CD4-positive, alpha-beta T cell treated with Interleukin-4 for 1 hour (primary cell): Measurements from ENCODE around the gene GRIK3.

Experiments
- DNase-seq, 2 donors: peaks; one replicate each; pipeline ENCODE4 v3.0.0-alpha.2; 2020 to 2022

Gene GRIK3

GRCh38 chr1:36975642-36976041 lies 58.7 kb downstream of the GRIK3 start:
- DNase-seq = no peak

GRCh38 chr1:36973056-36973455 lies 61.3 kb downstream of the GRIK3 start:
- no peak for DNase-seq

- no peak for DNase-seq
These were observed 62.3 kb downstream of the GRIK3 start for GRCh38 chr1:36971852-36972618.

- no peak for DNase-seq
These were observed 65.6 kb downstream of the GRIK3 start for GRCh38 chr1:36968730-36969129.

GRCh38 chr1:36966242-36966641 lies 68.1 kb downstream of the GRIK3 start:
- no peak for DNase-seq

GRCh38 chr1:36965275-36966159 lies 68.8 kb downstream of the GRIK3 start:
- no peak for DNase-seq

GRCh38 chr1:36964830-36965229 lies 69.5 kb downstream of the GRIK3 start:
- no peak for DNase-seq

- no peak for DNase-seq
These were observed 71.3 kb downstream of the GRIK3 start for GRCh38 chr1:36963006-36963405.

- no peak for DNase-seq
These were observed 73.2 kb downstream of the GRIK3 start for GRCh38 chr1:36961062-36961615.

GRCh38 chr1:36956570-36956969 lies 77.7 kb downstream of the GRIK3 start:
- DNase-seq = no peak

- DNase-seq = no peak
These were observed 79.3 kb downstream of the GRIK3 start for GRCh38 chr1:36955016-36955415.

GRCh38 chr1:36953061-36953460 lies 81.3 kb downstream of the GRIK3 start:
- no peak for DNase-seq

GRCh38 chr1:36951761-36952160 lies 82.6 kb downstream of the GRIK3 start:
- DNase-seq = no peak

- no peak for DNase-seq
These were observed 83.0 kb downstream of the GRIK3 start for GRCh38 chr1:36951292-36951750.

GRCh38 chr1:36950604-36951291 lies 83.6 kb downstream of the GRIK3 start:
- no peak for DNase-seq

- no peak for DNase-seq
These were observed 85.7 kb downstream of the GRIK3 start for GRCh38 chr1:36948606-36949005.

- DNase-seq = no peak
These were observed 86.2 kb downstream of the GRIK3 start for GRCh38 chr1:36948147-36948546.

GRCh38 chr1:36947384-36947783 lies 86.9 kb downstream of the GRIK3 start:
- DNase-seq = no peak

GRCh38 chr1:36944883-36945282 lies 89.4 kb downstream of the GRIK3 start:
- DNase-seq = no peak

GRCh38 chr1:36942148-36942547 lies 92.2 kb downstream of the GRIK3 start:
- no peak for DNase-seq

GRCh38 chr1:36941316-36941978 lies 92.9 kb downstream of the GRIK3 start:
- DNase-seq = no peak

GRCh38 chr1:36938819-36939218 lies 95.5 kb downstream of the GRIK3 start:
- DNase-seq = no peak

- DNase-seq = no peak
These were observed 96.9 kb downstream of the GRIK3 start for GRCh38 chr1:36937371-36937770.
